HepG2 (cell line): ENCODE measurements around the gene PGAP1. TPM values are rescaled to one million over a fixed set of nuclear protein-coding genes. Genes with fewer than 3 reads are reported as not detected.

Experiments
- AGO1 ChIP-seq: fragments of 200-400 bp; formaldehyde crosslinking; IDR thresholded peaks from 2 replicates; pipeline ENCODE4 v1.6.1; 2017; ENCODE audit warnings: mild to moderate bottlenecking, low read depth, low read length, moderate library complexity; ENCODE audit not compliant: poor library complexity, severe bottlenecking
- BORCS8-MEF2B ChIP-seq: sonication (generic); formaldehyde crosslinking; IDR thresholded peaks from 2 replicates; pipeline ENCODE4 v1.8.0; 2022; ENCODE audit warnings: mild to moderate bottlenecking, missing genetic modification reagents
- CENPX ChIP-seq: sonication (generic); formaldehyde crosslinking; IDR thresholded peaks from 2 replicates; pipeline ENCODE4 v1.9.0; 2021; ENCODE audit warnings: mild to moderate bottlenecking, missing genetic modification reagents, moderate library complexity
- PCBP1 ChIP-seq: fragments of 200-400 bp; formaldehyde crosslinking; IDR thresholded peaks from 2 replicates; pipeline ENCODE4 v1.6.1; 2017; ENCODE audit warnings: mild to moderate bottlenecking, low read depth, low read length, borderline replicate concordance
- POGZ ChIP-seq: sonication (generic); formaldehyde crosslinking; IDR thresholded peaks from 2 replicates; pipeline ENCODE4 v1.4.0; 2020; ENCODE audit warnings: mild to moderate bottlenecking, missing genetic modification reagents
- POLR2A ChIP-seq, 2 experiments: IDR thresholded peaks; 2 replicates each; pipeline ENCODE4 v1.6.1; 2011; ENCODE audit warnings: low read depth in 2 of 2, low read length in 2 of 2, mild to moderate bottlenecking in 1 of 2, moderate library complexity in 1 of 2; ENCODE audit not compliant: insufficient read depth in 1 of 2
- PRPF4 ChIP-seq: fragments of 200-400 bp; formaldehyde crosslinking; IDR thresholded peaks from 2 replicates; pipeline ENCODE4 v1.6.1; 2016; ENCODE audit warnings: low read length, low read depth; ENCODE audit not compliant: poor library complexity, severe bottlenecking
- SALL1 ChIP-seq: sonication (generic); formaldehyde crosslinking; IDR thresholded peaks from 2 replicates; pipeline ENCODE4 v1.8.0; 2022; ENCODE audit warnings: mild to moderate bottlenecking, missing genetic modification reagents
- SAP130 ChIP-seq: IDR thresholded peaks from 2 replicates; pipeline ENCODE4 v1.6.1; 2016; ENCODE audit warnings: low read depth
- ZFP82 ChIP-seq: sonication (generic); formaldehyde crosslinking; IDR thresholded peaks from 2 replicates; pipeline ENCODE4 v1.5.1; 2020; ENCODE audit warnings: mild to moderate bottlenecking, missing genetic modification reagents, borderline replicate concordance
- ZNF17 ChIP-seq: sonication (generic); formaldehyde crosslinking; IDR thresholded peaks from 2 replicates; pipeline ENCODE4 v1.5.0; 2020; ENCODE audit warnings: mild to moderate bottlenecking, missing genetic modification reagents
- ZNF232 ChIP-seq: sonication (generic); formaldehyde crosslinking; IDR thresholded peaks from 2 replicates; pipeline ENCODE4 v1.4.0; 2020; ENCODE audit warnings: missing genetic modification reagents, borderline replicate concordance
- ZNF326 ChIP-seq: sonication (generic); formaldehyde crosslinking; IDR thresholded peaks from 2 replicates; pipeline ENCODE4 v1.4.0; 2020; ENCODE audit warnings: missing genetic modification reagents, borderline replicate concordance
- ZNF607 ChIP-seq: sonication (generic); formaldehyde crosslinking; IDR thresholded peaks from 2 replicates; pipeline ENCODE4 v1.5.1; 2020; ENCODE audit warnings: missing genetic modification reagents, mild to moderate bottlenecking, borderline replicate concordance
- ZNF7 ChIP-seq: IDR thresholded peaks from 2 replicates; pipeline ENCODE4 v1.6.1; 2016; ENCODE audit warnings: missing biosample characterization, missing genetic modification reagents
- ZNF75D ChIP-seq: sonication (generic); formaldehyde crosslinking; IDR thresholded peaks from 2 replicates; pipeline ENCODE4 v1.8.1; 2023; ENCODE audit warnings: missing genetic modification reagents, mild to moderate bottlenecking, borderline replicate concordance
- ZNF891 ChIP-seq: sonication (generic); formaldehyde crosslinking; IDR thresholded peaks from 2 replicates; pipeline ENCODE4 v1.5.0; 2020; ENCODE audit warnings: mild to moderate bottlenecking, missing genetic modification reagents
- polyA plus RNA-seq, 8 experiments: library from polyadenylated mRNA; depleted of rRNA in 3 of 8; stranded (reverse) in 7 of 8; unstranded in 1 of 8; fragments of >200 nt; fragmentation: Illumina TruSeq in 4 of 8; extraction: Trizol in 4 of 8; gene quantifications; 2 replicates each; pipeline versions ENCODE4 v1.2.1 to v1.2.3, GENCODE V29; 2011 to 2016; ENCODE audit warnings: low read depth in 4 of 8, missing spikeins in 1 of 8, mixed read lengths in 1 of 8; ENCODE audit not compliant: insufficient read depth in 1 of 8
- total RNA-seq, 5 experiments: library from RNA; depleted of rRNA; stranded (reverse); fragments of >200 nt; fragmentation: Illumina TruSeq; extraction: Trizol; gene quantifications; 2 replicates each; pipeline ENCODE4 v1.2.3, GENCODE V29; 2016; ENCODE audit warnings: low read depth in 1 of 5
- TF ChIP-seq, protein P1 (sequence below): sonication (generic); formaldehyde crosslinking; IDR thresholded peaks from 2 replicates; pipeline ENCODE4 v1.4.0; 2020; ENCODE audit warnings: missing genetic modification reagents
- TF ChIP-seq, protein P2 (sequence below): IDR thresholded peaks from 2 replicates; pipeline ENCODE4 v1.6.1; 2016; ENCODE audit warnings: missing compliant biosample characterization, missing genetic modification reagents, borderline replicate concordance
- TF ChIP-seq, protein P3 (sequence below): sonication (generic); formaldehyde crosslinking; IDR thresholded peaks from 2 replicates; pipeline ENCODE4 v1.4.0; 2020; ENCODE audit warnings: mild to moderate bottlenecking, missing genetic modification reagents, borderline replicate concordance
- TF ChIP-seq, protein P4 (sequence below): sonication (generic); formaldehyde crosslinking; IDR thresholded peaks from 2 replicates; pipeline ENCODE4 v1.8.0; 2022; ENCODE audit warnings: missing genetic modification reagents, low read depth, mild to moderate bottlenecking, borderline replicate concordance

PGAP1 gene
- total and polyA plus RNA-seq, 2 of the 13 experiments (the other 11 are each of a cell fraction or from before 2014, with no cell fraction given) = 4.1 to 6.4 TPM

DNA sequence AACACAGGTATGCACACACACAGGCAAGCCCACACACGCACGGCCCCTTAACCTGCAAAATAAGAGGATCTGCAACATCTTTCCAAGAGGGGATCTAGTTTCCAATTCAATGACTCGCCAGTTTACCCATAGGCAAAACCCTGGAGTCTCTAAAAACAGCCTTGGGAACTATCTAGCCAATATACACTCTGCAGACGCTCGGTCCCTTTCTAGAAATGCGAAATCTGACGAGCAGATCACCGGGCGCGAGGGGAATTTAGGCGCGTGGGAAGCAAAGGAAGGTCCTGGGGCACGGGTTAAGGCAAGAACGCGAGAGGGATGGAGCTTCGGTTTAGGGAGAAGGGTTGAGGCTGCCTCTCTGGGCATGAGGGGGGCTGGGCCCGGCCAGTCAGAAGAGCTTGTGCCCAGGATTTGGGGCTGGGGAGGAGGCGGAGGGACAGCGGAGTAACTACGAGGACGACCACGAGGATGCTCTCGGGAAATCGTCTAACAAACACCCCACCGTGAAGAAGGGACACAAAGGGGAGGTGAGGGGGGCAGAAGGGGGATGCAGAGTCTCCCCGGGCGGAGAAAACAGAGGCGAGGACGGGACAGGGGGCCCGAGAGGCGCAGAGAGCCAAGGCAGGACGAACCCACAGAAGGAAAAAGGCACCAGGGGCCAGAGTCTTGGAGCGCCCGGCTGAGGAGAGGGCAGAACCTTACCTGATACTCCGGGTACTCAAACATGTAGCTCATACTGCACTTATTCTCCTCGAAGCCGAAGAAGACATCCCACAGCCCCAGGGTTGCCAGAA lies 542 bp downstream of the PGAP1 start (continued):
- TF ChIP-seq SAP130 (CRISPR knock-in tag) (peak; percentile 41), ZNF7 (CRISPR knock-in tag) (no peak), SALL1 (CRISPR knock-in tag) (peak; percentile 47), CENPX (CRISPR knock-in tag) (no peak), BORCS8-MEF2B (CRISPR knock-in tag) (no peak), PCBP1 (0 out of 2 replicates have a peak, but pooled peaks have one; percentile 17), ZNF891 (CRISPR knock-in tag) (peak; percentile 4; the same call in 1 of the 2 replicates), ZFP82 (CRISPR knock-in tag) (0 out of 2 replicates have a peak, but pooled peaks have one; percentile 42), ZNF17 (CRISPR knock-in tag) (no peak), ZNF326 (CRISPR knock-in tag) (no peak), POLR2A (IDR thresholded peaks at IDR 0.05; ENCODE audit: insufficient read depth in 1 of 2, low read depth in 2 of 2, low read length in 2 of 2) (no peak), POGZ (CRISPR knock-in tag) (no peak), ZNF232 (CRISPR knock-in tag) (no peak), PRPF4 (no peak), ZNF607 (CRISPR knock-in tag) (no peak), AGO1 (no peak), ZNF75D (CRISPR knock-in tag) (peak; percentile 74; the same call in 1 of the 2 replicates)
- TF ChIP-seq, protein P1, sequence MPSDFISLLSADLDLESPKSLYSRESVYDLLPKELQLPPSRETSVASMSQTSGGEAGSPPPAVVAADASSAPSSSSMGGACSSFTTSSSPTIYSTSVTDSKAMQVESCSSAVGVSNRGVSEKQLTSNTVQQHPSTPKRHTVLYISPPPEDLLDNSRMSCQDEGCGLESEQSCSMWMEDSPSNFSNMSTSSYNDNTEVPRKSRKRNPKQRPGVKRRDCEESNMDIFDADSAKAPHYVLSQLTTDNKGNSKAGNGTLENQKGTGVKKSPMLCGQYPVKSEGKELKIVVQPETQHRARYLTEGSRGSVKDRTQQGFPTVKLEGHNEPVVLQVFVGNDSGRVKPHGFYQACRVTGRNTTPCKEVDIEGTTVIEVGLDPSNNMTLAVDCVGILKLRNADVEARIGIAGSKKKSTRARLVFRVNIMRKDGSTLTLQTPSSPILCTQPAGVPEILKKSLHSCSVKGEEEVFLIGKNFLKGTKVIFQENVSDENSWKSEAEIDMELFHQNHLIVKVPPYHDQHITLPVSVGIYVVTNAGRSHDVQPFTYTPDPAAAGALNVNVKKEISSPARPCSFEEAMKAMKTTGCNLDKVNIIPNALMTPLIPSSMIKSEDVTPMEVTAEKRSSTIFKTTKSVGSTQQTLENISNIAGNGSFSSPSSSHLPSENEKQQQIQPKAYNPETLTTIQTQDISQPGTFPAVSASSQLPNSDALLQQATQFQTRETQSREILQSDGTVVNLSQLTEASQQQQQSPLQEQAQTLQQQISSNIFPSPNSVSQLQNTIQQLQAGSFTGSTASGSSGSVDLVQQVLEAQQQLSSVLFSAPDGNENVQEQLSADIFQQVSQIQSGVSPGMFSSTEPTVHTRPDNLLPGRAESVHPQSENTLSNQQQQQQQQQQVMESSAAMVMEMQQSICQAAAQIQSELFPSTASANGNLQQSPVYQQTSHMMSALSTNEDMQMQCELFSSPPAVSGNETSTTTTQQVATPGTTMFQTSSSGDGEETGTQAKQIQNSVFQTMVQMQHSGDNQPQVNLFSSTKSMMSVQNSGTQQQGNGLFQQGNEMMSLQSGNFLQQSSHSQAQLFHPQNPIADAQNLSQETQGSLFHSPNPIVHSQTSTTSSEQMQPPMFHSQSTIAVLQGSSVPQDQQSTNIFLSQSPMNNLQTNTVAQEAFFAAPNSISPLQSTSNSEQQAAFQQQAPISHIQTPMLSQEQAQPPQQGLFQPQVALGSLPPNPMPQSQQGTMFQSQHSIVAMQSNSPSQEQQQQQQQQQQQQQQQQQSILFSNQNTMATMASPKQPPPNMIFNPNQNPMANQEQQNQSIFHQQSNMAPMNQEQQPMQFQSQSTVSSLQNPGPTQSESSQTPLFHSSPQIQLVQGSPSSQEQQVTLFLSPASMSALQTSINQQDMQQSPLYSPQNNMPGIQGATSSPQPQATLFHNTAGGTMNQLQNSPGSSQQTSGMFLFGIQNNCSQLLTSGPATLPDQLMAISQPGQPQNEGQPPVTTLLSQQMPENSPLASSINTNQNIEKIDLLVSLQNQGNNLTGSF (CRISPR knock-in tag) = no peak
- TF ChIP-seq, protein P2, sequence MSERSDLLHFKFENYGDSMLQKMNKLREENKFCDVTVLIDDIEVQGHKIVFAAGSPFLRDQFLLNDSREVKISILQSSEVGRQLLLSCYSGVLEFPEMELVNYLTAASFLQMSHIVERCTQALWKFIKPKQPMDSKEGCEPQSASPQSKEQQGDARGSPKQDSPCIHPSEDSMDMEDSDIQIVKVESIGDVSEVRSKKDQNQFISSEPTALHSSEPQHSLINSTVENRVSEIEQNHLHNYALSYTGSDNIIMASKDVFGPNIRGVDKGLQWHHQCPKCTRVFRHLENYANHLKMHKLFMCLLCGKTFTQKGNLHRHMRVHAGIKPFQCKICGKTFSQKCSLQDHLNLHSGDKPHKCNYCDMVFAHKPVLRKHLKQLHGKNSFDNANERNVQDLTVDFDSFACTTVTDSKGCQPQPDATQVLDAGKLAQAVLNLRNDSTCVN (CRISPR knock-in tag) = no peak
- TF ChIP-seq, protein P3, sequence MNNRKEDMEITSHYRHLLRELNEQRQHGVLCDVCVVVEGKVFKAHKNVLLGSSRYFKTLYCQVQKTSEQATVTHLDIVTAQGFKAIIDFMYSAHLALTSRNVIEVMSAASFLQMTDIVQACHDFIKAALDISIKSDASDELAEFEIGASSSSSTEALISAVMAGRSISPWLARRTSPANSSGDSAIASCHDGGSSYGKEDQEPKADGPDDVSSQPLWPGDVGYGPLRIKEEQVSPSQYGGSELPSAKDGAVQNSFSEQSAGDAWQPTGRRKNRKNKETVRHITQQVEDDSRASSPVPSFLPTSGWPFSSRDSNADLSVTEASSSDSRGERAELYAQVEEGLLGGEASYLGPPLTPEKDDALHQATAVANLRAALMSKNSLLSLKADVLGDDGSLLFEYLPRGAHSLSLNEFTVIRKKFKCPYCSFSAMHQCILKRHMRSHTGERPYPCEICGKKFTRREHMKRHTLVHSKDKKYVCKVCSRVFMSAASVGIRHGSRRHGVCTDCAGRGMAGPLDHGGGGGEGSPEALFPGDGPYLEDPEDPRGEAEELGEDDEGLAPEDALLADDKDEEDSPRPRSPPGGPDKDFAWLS = no peak
- TF ChIP-seq, protein P4, sequence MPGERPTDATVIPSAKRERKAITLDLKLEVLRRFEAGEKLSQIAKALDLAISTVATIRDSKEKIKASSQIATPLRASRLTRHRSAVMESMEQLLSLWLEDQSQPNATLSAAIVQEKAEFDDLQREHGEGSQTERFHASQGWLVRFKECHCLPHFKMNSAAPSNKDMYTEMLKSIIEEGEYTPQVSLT (CRISPR knock-in tag) = no peak
